Keratinocyte (primary cell): ENCODE data around the gene FAM162A. TPM values are rescaled to one million over a fixed set of nuclear protein-coding genes. Genes with fewer than 3 reads are reported as not detected.

ENCODE experiments used
- DNase-seq: peaks from one replicate; pipeline ENCODE4 v3.0.0-alpha.2; 2011; ENCODE audit warnings: low read depth, missing footprints, low spot score
- FAIRE-seq: peaks from 2 replicates; lab custom pipeline; 2011; peaks lifted over from hg19 to GRCh38; lab: Jason Lieb, UNC
- H2AFZ ChIP-seq: 2 replicates; pipeline ENCODE4 v1.6.0; 2012; ENCODE audit warnings: low read length, control low read depth, inconsistent platforms; ENCODE audit not compliant: control insufficient read depth
- H3K27ac ChIP-seq: 2 replicates; pipeline ENCODE4 v1.5.1; 2011; ENCODE audit warnings: low read length; ENCODE audit not compliant: control insufficient read depth, insufficient read depth
- H3K27me3 ChIP-seq: 3 replicates; pipeline ENCODE4 v1.6.0; 2011; ENCODE audit warnings: low read length; ENCODE audit not compliant: control insufficient read depth, insufficient read depth; ENCODE audit errors: extremely low read depth
- H3K36me3 ChIP-seq, 2 experiments: 2 replicates in 1 of 2; 3 replicates in 1 of 2; pipeline ENCODE4 v1.5.1; 2011; ENCODE audit warnings: low read length in 2 of 2, mild to moderate bottlenecking in 1 of 2; ENCODE audit not compliant: control insufficient read depth in 2 of 2, insufficient read depth in 2 of 2; ENCODE audit errors: extremely low read depth in 1 of 2
- H3K4me1 ChIP-seq: 3 replicates; pipeline ENCODE4 v1.5.1; 2011; ENCODE audit warnings: low read length; ENCODE audit not compliant: control insufficient read depth, insufficient read depth; ENCODE audit errors: extremely low read depth
- H3K4me2 ChIP-seq: 3 replicates; pipeline ENCODE4 v1.6.0; 2011; ENCODE audit warnings: low read depth, low read length; ENCODE audit not compliant: control insufficient read depth, insufficient read depth; ENCODE audit errors: extremely low read depth
- H3K4me3 ChIP-seq, 3 experiments: fragments of 200-600 bp in 1 of 3; sonication (generic) in 1 of 3; 2 replicates in 2 of 3; 3 replicates in 1 of 3; pipeline ENCODE4 v1.5.1; 2011 to 2016; ENCODE audit warnings: low read length in 3 of 3, mild to moderate bottlenecking in 3 of 3, control low read depth in 2 of 3, inconsistent platforms in 1 of 3, low read depth in 1 of 3, mixed read lengths in 1 of 3, mixed run types in 1 of 3, moderate library complexity in 1 of 3; ENCODE audit not compliant: control insufficient read depth in 2 of 3, insufficient read depth in 2 of 3; ENCODE audit errors: extremely low read depth in 1 of 3
- H3K79me2 ChIP-seq: 2 replicates; pipeline ENCODE4 v1.6.0; 2012; ENCODE audit warnings: low read length; ENCODE audit not compliant: control insufficient read depth, insufficient read depth
- H3K9ac ChIP-seq: 3 replicates; pipeline ENCODE4 v1.6.0; 2011; ENCODE audit warnings: low read length; ENCODE audit not compliant: control insufficient read depth, insufficient read depth; ENCODE audit errors: extremely low read depth
- H3K9me1 ChIP-seq: 3 replicates; pipeline ENCODE4 v1.6.0; 2011; ENCODE audit warnings: low read length; ENCODE audit not compliant: control insufficient read depth, insufficient read depth; ENCODE audit errors: extremely low read depth
- H3K9me3 ChIP-seq: 2 replicates; pipeline ENCODE4 v1.5.1; 2012; ENCODE audit warnings: low read depth, low read length; ENCODE audit not compliant: control insufficient read depth
- H4K20me1 ChIP-seq: 3 replicates; pipeline ENCODE4 v1.6.0; 2011; ENCODE audit warnings: low read length; ENCODE audit not compliant: control insufficient read depth, insufficient read depth; ENCODE audit errors: extremely low read depth
- CTCF ChIP-seq, 3 experiments: IDR thresholded peaks in 1 of 3; conservative IDR thresholded peaks in 1 of 3; optimal IDR thresholded peaks in 1 of 3; 2 replicates in 2 of 3; 3 replicates in 1 of 3; pipeline versions ENCODE3 to v1.5.1; 2011; ENCODE audit warnings: low read length in 3 of 3, mild to moderate bottlenecking in 3 of 3, moderate library complexity in 2 of 3, control low read depth in 1 of 3, inconsistent platforms in 1 of 3; ENCODE audit not compliant: insufficient read depth in 2 of 3; ENCODE audit errors: extremely low read depth in 1 of 3
- EZH2 ChIP-seq: IDR thresholded peaks from one replicate; pipeline ENCODE4 v1.6.1; 2012; ENCODE audit warnings: inconsistent platforms, mild to moderate bottlenecking, low read length, moderate library complexity
- dilution Hi-C: fragments of 300-500 bp; cut with MboI; formaldehyde crosslinking; loops from one replicate; pipeline ENCODE4 v1.7.0; 2020; ENCODE audit warnings: low sequenced_read_pairs; ENCODE audit not compliant: extremely low pct_ligation_motif_present
- polyA plus RNA-seq, 5 experiments: library from polyadenylated mRNA; depleted of rRNA in 3 of 5; stranded (reverse) in 3 of 5; stranded (forward) in 1 of 5; unstranded in 1 of 5; fragments of >200 nt; gene quantifications; 1 replicate in 1 of 5; 2 replicates in 3 of 5; 3 replicates in 1 of 5; pipeline versions ENCODE4 v1.2.1 to v1.2.3, GENCODE V29; 2011 to 2012; ENCODE audit warnings: missing spikeins in 2 of 5, low read depth in 1 of 5, low replicate concordance in 1 of 5

Gene FAM162A
- polyA plus RNA-seq, 1 donor (not counting 4 experiments of a cell fraction or from before 2014, with no cell fraction given), result 124 TPM

DNA sequence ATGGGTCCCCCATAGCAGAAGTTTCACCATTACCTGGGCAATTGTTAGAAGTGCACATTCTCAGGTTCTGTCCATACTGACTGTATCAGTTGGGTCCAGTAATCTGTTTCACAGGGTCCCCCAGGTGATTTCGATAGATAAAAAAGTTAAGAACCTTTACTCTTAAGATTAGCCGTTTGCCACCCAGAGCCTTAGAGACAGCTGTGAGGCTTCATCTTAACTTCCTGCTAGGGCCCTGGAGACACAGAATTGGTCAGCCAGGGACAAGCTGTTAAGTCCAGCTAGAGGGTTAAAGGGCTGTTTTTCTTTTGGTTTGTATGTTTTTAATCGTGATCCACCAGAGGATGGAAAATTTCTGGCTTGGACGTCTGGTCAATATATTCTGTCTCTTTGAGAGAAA is 6.7 kb downstream of the FAM162A start:
- Histone ChIP-seq H3K9me3 (no peaks in the 10 kb centered on the region), H3K9ac (no peak overlapping the region), H3K4me3 (no peak overlapping the region), H3K9me1 (no peaks in the 10 kb centered on the region), H3K27me3 (no peaks in the 10 kb centered on the region), H3K4me2 (no peak overlapping the region), H2AFZ (no peak overlapping the region), H3K79me2 (no peaks in the 10 kb centered on the region), H3K27ac (no peak overlapping the region), H4K20me1 (no peaks in the 10 kb centered on the region), H3K4me1 (peaks cover 9% of the 10 kb centered on the region), H3K36me3 (no peaks in the 10 kb centered on the region)
- dilution Hi-C loops, result no loop called here
- DNase-seq (no peak), FAIRE-seq (no peak)
- no peak for TF ChIP-seq CTCF (optimal IDR thresholded peaks at IDR 0.05 in 1 of 3, IDR thresholded peaks at IDR 0.05 in 1 of 3, conservative IDR thresholded peaks at IDR 0.05 in 1 of 3; ENCODE audit: extremely low read depth in 1 of 3, insufficient read depth in 2 of 3, low read length in 3 of 3)
- no peak for TF ChIP-seq EZH2

DNA sequence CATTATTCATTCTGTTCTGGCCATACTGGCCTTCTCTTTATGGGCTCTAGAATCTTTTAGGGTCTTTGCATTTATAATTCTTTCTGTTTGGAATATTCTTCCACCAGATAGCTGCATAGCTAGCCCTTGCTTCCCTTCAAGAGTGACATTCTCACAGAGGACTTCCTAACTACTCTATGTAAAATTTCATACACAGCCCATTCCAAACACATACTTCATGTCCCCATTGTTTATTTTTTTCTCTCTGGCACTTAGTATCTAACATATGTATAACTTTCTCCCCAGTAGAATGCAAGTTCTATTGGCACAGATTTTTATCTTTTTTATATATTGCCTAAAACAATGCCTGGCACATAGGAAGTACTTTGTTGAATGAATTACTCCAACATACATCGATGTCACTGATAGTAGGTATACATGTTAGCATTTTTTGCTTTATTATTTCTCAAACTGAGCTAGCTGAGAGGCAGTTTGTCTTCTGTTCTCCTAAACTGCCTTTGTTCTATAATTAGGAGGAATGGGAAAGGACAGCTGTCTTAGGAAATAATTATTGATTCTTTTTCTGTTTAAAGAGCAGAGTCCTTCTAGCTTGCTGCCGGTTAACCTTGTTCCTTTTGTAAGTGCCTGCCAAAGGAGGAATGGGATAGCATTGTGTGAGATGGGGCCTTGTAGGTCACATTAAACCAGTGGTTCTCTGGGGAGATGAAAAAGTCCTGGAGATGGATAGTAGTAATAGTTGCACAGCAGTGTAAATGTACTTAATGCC is 7.9 kb downstream of the FAM162A start:
- Histone ChIP-seq H3K79me2 (no peaks in the 10 kb centered on the region), H3K9me3 (no peaks in the 10 kb centered on the region), H3K9ac (no peak overlapping the region), H3K27me3 (no peaks in the 10 kb centered on the region), H3K4me2 (no peak overlapping the region), H3K4me1 (peaks cover 9% of the 10 kb centered on the region), H2AFZ (no peak overlapping the region), H4K20me1 (no peaks in the 10 kb centered on the region), H3K9me1 (no peaks in the 10 kb centered on the region), H3K27ac (no peak overlapping the region), H3K4me3 (no peak overlapping the region), H3K36me3 (no peaks in the 10 kb centered on the region)
- TF ChIP-seq CTCF (optimal IDR thresholded peaks at IDR 0.05 in 1 of 3, IDR thresholded peaks at IDR 0.05 in 1 of 3, conservative IDR thresholded peaks at IDR 0.05 in 1 of 3; ENCODE audit: extremely low read depth in 1 of 3, insufficient read depth in 2 of 3, low read length in 3 of 3), result no peak
- no peak for TF ChIP-seq EZH2
- FAIRE-seq (no peak), DNase-seq (no peak)
- dilution Hi-C loops, result no loop called here
